AG04450 (cell line): ENCODE measurements around the gene APOE. TPM values are rescaled to one million over a fixed set of nuclear protein-coding genes. Genes with fewer than 3 reads are reported as not detected.
A peak's percentile ranks its signal among the peaks of the same experiment; 100 is the strongest.
"Not testable (repeated sequence)": the region's sequence is repeated elsewhere in the genome, so short reads cannot be mapped to it uniquely, and the experiment has no call there.

ENCODE experiments used
- CTCF ChIA-PET: fragments of 300-600, 350-600 bp; formaldehyde crosslinking; extraction: SDS; loops from one replicate; lab custom pipeline; 2022; ENCODE audit warnings: antibody characterized with exemption, inconsistent platforms; lab: Charles Lee
- POLR2A ChIA-PET: fragments of 350-600 bp; formaldehyde crosslinking; extraction: SDS; loops from one replicate; lab custom pipeline; 2021; ENCODE audit warnings: antibody characterized with exemption, inconsistent platforms; lab: Yijun Ruan, JAX
- DNase-seq: peaks from one replicate; pipeline ENCODE4 v3.0.0-alpha.2; 2011; ENCODE audit warnings: low read depth, low spot score
- H3K27ac ChIP-seq: one replicate; pipeline ENCODE4 v1.5.1; 2012; ENCODE audit warnings: low read depth, low read length, control low read depth
- H3K27me3 ChIP-seq: one replicate; pipeline ENCODE4 v1.6.0; 2012; ENCODE audit warnings: low read length; ENCODE audit not compliant: control insufficient read depth, insufficient read depth
- H3K4me3 ChIP-seq: 2 replicates; pipeline ENCODE4 v1.5.1; 2011; ENCODE audit warnings: mild to moderate bottlenecking, low read depth, low read length, control low read depth
- H3K9me3 ChIP-seq: 2 replicates; pipeline ENCODE4 v1.5.1; 2012; ENCODE audit warnings: low read length; ENCODE audit not compliant: control insufficient read depth, insufficient read depth
- polyA plus RNA-seq: library from polyadenylated mRNA; depleted of rRNA; stranded (reverse); fragments of >200 nt; gene quantifications from 2 replicates; pipeline ENCODE4 v1.2.3, GENCODE V29; 2011
- TF ChIP-seq, protein P1 (sequence below): IDR thresholded peaks from 2 replicates; pipeline ENCODE4 v1.5.1; 2011; ENCODE audit warnings: low read depth, low read length, control low read depth, inconsistent platforms

Gene APOE
- polyA plus RNA-seq, 1 experiment = 5.9 TPM

GRCh38 chr19:44884566-44884965 lies 21.0 kb upstream of the APOE start:
- TF ChIP-seq, protein P1, sequence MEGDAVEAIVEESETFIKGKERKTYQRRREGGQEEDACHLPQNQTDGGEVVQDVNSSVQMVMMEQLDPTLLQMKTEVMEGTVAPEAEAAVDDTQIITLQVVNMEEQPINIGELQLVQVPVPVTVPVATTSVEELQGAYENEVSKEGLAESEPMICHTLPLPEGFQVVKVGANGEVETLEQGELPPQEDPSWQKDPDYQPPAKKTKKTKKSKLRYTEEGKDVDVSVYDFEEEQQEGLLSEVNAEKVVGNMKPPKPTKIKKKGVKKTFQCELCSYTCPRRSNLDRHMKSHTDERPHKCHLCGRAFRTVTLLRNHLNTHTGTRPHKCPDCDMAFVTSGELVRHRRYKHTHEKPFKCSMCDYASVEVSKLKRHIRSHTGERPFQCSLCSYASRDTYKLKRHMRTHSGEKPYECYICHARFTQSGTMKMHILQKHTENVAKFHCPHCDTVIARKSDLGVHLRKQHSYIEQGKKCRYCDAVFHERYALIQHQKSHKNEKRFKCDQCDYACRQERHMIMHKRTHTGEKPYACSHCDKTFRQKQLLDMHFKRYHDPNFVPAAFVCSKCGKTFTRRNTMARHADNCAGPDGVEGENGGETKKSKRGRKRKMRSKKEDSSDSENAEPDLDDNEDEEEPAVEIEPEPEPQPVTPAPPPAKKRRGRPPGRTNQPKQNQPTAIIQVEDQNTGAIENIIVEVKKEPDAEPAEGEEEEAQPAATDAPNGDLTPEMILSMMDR = no peak
- CTCF ChIA-PET = interaction anchor here (1.1 to 1.6 kb wide), 5 partner anchors 40 to 197 kb away, joined by 3 to 5 read pairs (median 3); no protein-coding TSS in a partner anchor
- Histone ChIP-seq H3K27me3 (no peaks in the 10 kb centered on the region), H3K9me3 (no peaks in the 10 kb centered on the region), H3K27ac (no peak overlapping the region), H3K4me3 (no peak overlapping the region)
- DNase-seq = no peak
- POLR2A ChIA-PET = interaction anchor here (0.6 to 1.1 kb wide), 2 partner anchors 30 to 39 kb away, joined by 3 to 9 read pairs; partner anchors contain the start of gene NECTIN2

- DNase-seq = no peak
- CTCF ChIA-PET = interaction anchor here (1.3 kb wide), 1 partner anchor 115 kb away, joined by 4 read pairs; no protein-coding TSS in a partner anchor
- TF ChIP-seq, protein P1 = no peak
Observed at GRCh38 chr19:44886141-44886540, 19.5 kb upstream of the APOE start.

DNA sequence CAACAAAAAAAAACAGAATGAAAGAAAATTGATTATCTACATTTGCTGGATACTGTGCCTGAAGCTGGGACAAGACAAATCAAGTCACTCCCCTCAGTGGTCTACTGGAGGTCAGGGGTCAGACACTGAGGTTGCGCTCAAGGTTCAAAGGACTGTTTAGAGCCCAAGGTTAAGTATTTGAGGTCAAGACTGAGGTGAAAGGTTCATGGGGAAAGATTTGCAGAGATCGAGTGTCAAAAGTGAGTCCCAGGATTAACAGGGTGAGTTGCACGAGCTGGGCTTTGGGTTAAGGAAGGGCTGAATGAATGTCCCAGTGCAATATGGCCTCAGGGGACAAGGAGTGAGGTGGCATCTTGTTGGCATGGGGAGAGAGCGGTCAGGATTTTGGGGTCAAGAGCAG lies 17.9 kb upstream of the APOE start:
- H3K9me3 ChIP-seq = no peaks in the 10 kb centered on the region
- no peak overlapping the region for H3K4me3 ChIP-seq
- no peaks in the 10 kb centered on the region for H3K27me3 ChIP-seq
- ChIA-PET POLR2A (interaction anchor here (0.7 kb wide), 1 partner anchor 10 kb away, joined by 6 read pairs; no protein-coding TSS in a partner anchor), CTCF (interaction anchor here (0.6 kb wide), 1 partner anchor 122 kb away, joined by 3 read pairs; no protein-coding TSS in a partner anchor)
- H3K27ac ChIP-seq = no peak overlapping the region
- no peak for DNase-seq
- TF ChIP-seq, protein P1 = no peak

More at GRCh38 chr19:44886141-44886540, 19.5 kb upstream of the APOE start:
- Histone ChIP-seq H3K27ac (no peak overlapping the region), H3K9me3 (no peaks in the 10 kb centered on the region), H3K4me3 (no peak overlapping the region), H3K27me3 (no peaks in the 10 kb centered on the region)
- POLR2A ChIA-PET = no interaction called here

- H3K9me3 ChIP-seq, DNase-seq, CTCF ChIA-PET, POLR2A ChIA-PET, H3K4me3 ChIP-seq, H3K27ac ChIP-seq, H3K27me3 ChIP-seq: not testable (repeated sequence)
Observed at GRCh38 chr19:44888335-44888734, 17.3 kb upstream of the APOE start.

DNA sequence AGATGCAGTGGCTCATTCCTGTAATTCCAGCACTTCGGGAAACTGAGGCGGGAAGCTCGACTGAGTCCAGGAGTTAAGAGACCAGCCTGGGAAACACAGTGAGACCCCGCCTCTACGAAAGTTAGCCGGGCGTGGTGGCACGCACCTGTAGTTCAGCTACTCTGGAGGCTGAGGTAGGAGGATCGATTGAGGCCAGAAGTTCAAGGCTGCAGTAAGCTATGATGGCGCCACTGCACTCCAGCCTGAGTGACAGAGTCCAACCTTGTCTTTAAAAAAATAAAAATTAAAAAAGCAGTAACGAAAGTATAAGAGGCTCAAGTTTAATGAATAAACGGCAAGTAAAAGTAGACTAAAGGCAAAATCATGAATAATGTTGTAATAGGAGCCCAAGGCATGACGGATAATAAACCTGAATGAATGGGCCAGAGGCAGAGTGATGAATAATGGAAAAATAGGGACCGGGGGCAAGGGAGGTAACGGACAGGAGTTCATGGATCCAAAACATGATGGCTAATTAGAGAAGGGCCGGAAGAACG lies 15.7 kb upstream of the APOE start:
- TF ChIP-seq, protein P1 = no peak
- no peaks in the 10 kb centered on the region for H3K9me3 ChIP-seq
- H3K27ac ChIP-seq = peak overlapping the region; percentile 96
- no peak for DNase-seq
- peak overlapping the region; percentile 65 for H3K4me3 ChIP-seq
- ChIA-PET POLR2A (interaction anchor here (0.6 to 1.5 kb wide), 6 partner anchors 8 to 175 kb away, joined by 3 to 12 read pairs (median 3); partner anchors contain the start of gene CLPTM1), CTCF (interaction anchor here (1.0 to 1.5 kb wide), 2 partner anchors 62 to 201 kb away, joined by 3 to 4 read pairs; no protein-coding TSS in a partner anchor)
- no peaks in the 10 kb centered on the region for H3K27me3 ChIP-seq
